Spleen (tissue), 11 donors: Measurements from ENCODE around the gene EYS. TPM values are rescaled to one million over a fixed set of nuclear protein-coding genes. Genes with fewer than 3 reads are reported as not detected.

Experiments used
- DNase-seq: peaks from one replicate; pipeline ENCODE4 v3.0.0-alpha.2; 2020
- H3K27ac ChIP-seq, 8 donors: fragments of 200-600 bp; sonication (generic) in 7 of 8; 1 replicate in 4 of 8; 2 replicates in 4 of 8; pipeline versions ENCODE4 v1.5.0 to v1.8.0; 2016 to 2021; ENCODE audit warnings: inconsistent platforms in 4 of 8, mild to moderate bottlenecking in 4 of 8, moderate library complexity in 1 of 8
- H3K27me3 ChIP-seq, 7 donors: fragments of 200-600 bp; sonication (generic) in 6 of 7; replicated peaks in 1 of 7; 1 replicate in 4 of 7; 2 replicates in 3 of 7; pipeline versions ENCODE4 v1.5.0 to v1.8.0; 2016 to 2021; ENCODE audit warnings: inconsistent platforms in 3 of 7, mild to moderate bottlenecking in 1 of 7
- H3K36me3 ChIP-seq, 6 donors: fragments of 200-600 bp; sonication (generic) in 5 of 6; 1 replicate in 4 of 6; 2 replicates in 2 of 6; pipeline versions ENCODE4 v1.5.0 to v1.8.0; 2016 to 2021; ENCODE audit warnings: inconsistent platforms in 2 of 6
- H3K4me1 ChIP-seq, 6 donors: fragments of 200-600 bp; sonication (generic) in 5 of 6; 1 replicate in 3 of 6; 2 replicates in 3 of 6; pipeline versions ENCODE4 v1.5.0 to v1.8.0; 2016 to 2021; ENCODE audit warnings: inconsistent platforms in 3 of 6
- H3K4me3 ChIP-seq, 8 donors: fragments of 200-600 bp; sonication (generic) in 7 of 8; 1 replicate in 4 of 8; 2 replicates in 4 of 8; pipeline versions ENCODE4 v1.5.0 to v1.8.0; 2016 to 2021; ENCODE audit warnings: inconsistent platforms in 4 of 8, mild to moderate bottlenecking in 4 of 8, moderate library complexity in 2 of 8
- H3K9me3 ChIP-seq, 8 donors: fragments of 200-600 bp; sonication (generic) in 7 of 8; 1 replicate in 4 of 8; 2 replicates in 4 of 8; pipeline versions ENCODE4 v1.5.0 to v1.8.0; 2016 to 2021; ENCODE audit warnings: inconsistent platforms in 4 of 8
- POLR2A ChIP-seq, 3 donors: fragments of 450-650 bp; IDR thresholded peaks; one replicate each; pipeline ENCODE4 v1.5.1; 2017; ENCODE audit warnings: antibody characterized with exemption in 3 of 3, mild to moderate bottlenecking in 1 of 3
- POLR2AphosphoS5 ChIP-seq, 3 donors: sonication (generic); formaldehyde crosslinking; IDR thresholded peaks; one replicate each; pipeline ENCODE4 v1.5.1; 2017; ENCODE audit warnings: antibody characterized with exemption in 3 of 3
- WGBS, 5 donors: extraction: QIAGEN DNeasy Blood & Tissue Kit in 3 of 5; methylation state at CpG; one replicate each; pipeline versions ENCODE4 v1.1.5 to v1.1.7; 2013 to 2018; 5-methylcytosine and 5-hydroxymethylcytosine counted together
- intact Hi-C: fragments of 100-400 bp; cut with DNase I; formaldehyde crosslinking; loops from one replicate; pipeline ENCODE4 v1.15.0; 2023; ENCODE audit warnings: low total_unique reads
- polyA plus RNA-seq, 3 donors: library from polyadenylated mRNA; stranded (reverse); fragments of 200-250 nt; gene quantifications; one replicate each; pipeline ENCODE4 v1.2.1, GENCODE V29; 2013
- total RNA-seq, 7 donors: library from RNA; depleted of rRNA in 3 of 7; stranded (reverse); fragments of >200 nt in 3 of 7; fragmentation: NEBNext Ultra II Directional in 4 of 7; extraction: Animal tissue kit (Norgen Biotek cat#: 25700) in 4 of 7; gene quantifications; one replicate each; pipeline versions ENCODE4 v1.1.0 to v1.2.1, GENCODE V29; 2016 to 2021
- TF ChIP-seq, protein P1 (sequence below), 11 experiments: fragments of 200-600 bp in 7 of 11; fragments of 450-650 bp in 4 of 11; sonication (generic) in 4 of 11; IDR thresholded peaks in 8 of 11; conservative IDR thresholded peaks in 3 of 11; 1 replicate in 7 of 11; 2 replicates in 4 of 11; pipeline versions ENCODE4 v1.4.0 to v1.8.0; 2016 to 2021; ENCODE audit warnings: antibody characterized with exemption in 11 of 11, inconsistent platforms in 4 of 11, mild to moderate bottlenecking in 1 of 11
- donor health status: healthy with polysubstance abuse.
- donor health status: DM: no; HTN: no; CAD: no; lungs with moderate emphysema.
- donor health status: DM: no; HTN: no; CAD: no.
- donor health status: Bipolar disorder and iron deficiency.
- donor health status: healthy.
- donor health status: DM: no; HTN: no; CAD: no.
- donor health status: DM: yes; HTN: yes; CAD: no.

The EYS gene
- total and polyA plus RNA-seq, 10 donors, result under 0.01 to 0.72 (median 0.28) TPM; not detected in 5

DNA sequence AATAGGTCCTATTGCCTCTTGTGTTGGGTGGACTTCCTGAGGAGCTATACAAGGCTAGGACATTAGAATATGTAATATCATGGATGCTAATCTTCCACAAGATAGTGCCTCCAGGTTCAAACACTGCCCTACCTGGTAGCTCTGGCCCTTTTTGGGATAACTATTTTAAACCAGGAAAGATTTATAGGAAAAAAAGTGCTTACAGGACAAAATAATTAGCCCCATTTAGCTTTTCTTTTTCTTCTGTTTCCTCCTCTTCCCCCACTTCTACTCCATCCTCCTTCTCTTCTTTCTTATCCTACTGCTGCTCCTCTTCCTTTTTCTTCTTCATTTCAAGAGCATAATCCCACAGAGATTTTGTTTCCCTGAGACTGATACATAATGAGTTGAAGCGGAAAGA is 1104.0 kb downstream of the EYS start:
- no peaks in the 10 kb centered on the region for H3K4me1 ChIP-seq
- no peak for DNase-seq
- no peak for TF ChIP-seq POLR2AphosphoS5 (IDR thresholded peaks at IDR 0.05)
- TF ChIP-seq POLR2A (IDR thresholded peaks at IDR 0.05), result no peak
- TF ChIP-seq, protein P1, sequence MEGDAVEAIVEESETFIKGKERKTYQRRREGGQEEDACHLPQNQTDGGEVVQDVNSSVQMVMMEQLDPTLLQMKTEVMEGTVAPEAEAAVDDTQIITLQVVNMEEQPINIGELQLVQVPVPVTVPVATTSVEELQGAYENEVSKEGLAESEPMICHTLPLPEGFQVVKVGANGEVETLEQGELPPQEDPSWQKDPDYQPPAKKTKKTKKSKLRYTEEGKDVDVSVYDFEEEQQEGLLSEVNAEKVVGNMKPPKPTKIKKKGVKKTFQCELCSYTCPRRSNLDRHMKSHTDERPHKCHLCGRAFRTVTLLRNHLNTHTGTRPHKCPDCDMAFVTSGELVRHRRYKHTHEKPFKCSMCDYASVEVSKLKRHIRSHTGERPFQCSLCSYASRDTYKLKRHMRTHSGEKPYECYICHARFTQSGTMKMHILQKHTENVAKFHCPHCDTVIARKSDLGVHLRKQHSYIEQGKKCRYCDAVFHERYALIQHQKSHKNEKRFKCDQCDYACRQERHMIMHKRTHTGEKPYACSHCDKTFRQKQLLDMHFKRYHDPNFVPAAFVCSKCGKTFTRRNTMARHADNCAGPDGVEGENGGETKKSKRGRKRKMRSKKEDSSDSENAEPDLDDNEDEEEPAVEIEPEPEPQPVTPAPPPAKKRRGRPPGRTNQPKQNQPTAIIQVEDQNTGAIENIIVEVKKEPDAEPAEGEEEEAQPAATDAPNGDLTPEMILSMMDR (IDR thresholded peaks at IDR 0.05 in 8 of 11, conservative IDR thresholded peaks at IDR 0.05 in 3 of 11), result no peak
- no peaks in the 10 kb centered on the region for H3K27me3 ChIP-seq
- no peak overlapping the region for H3K4me3 ChIP-seq
- intact Hi-C loops, result no loop called here
- H3K36me3 ChIP-seq, result no peaks in the 10 kb centered on the region
- H3K27ac ChIP-seq, result no peak overlapping the region
- 82 to 87% (median 85%) methylated on average over 1 of the region's 1 CpG for WGBS, 5 donors
- peaks cover 0 to 7% (median 0%) of the 10 kb centered on the region in 8 donors for H3K9me3 ChIP-seq

DNA sequence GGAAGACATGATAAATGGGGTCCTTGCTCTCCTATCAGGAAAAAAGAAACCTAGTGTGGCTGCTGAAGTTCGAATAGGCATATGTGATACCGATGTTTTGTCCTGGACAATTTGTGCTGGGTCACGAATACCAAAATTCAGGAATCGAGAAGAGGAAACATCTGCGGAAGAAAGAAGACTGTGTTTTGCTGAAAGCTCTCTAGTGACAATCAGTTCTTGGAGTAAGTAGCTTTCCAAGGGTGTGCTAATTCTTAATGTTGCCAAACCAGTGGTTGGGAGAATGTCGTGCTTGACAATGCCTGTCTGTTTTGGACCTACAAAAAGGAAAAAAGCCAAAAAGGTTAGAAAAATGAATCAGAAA is 1115.4 kb downstream of the EYS start:
- Histone ChIP-seq H3K4me1 (no peaks in the 10 kb centered on the region), H3K4me3 (no peak overlapping the region), H3K27ac (no peak overlapping the region), H3K27me3 (no peaks in the 10 kb centered on the region), H3K36me3 (no peaks in the 10 kb centered on the region), H3K9me3 (peaks cover 0 to 21% (median 5%) of the 10 kb centered on the region in 8 donors)
- 69 to 86% (median 78%) methylated on average over 6 of the region's 6 CpGs for WGBS, 5 donors
- TF ChIP-seq POLR2AphosphoS5 (IDR thresholded peaks at IDR 0.05) (no peak), POLR2A (IDR thresholded peaks at IDR 0.05) (no peak)
- TF ChIP-seq, protein P1 (IDR thresholded peaks at IDR 0.05 in 8 of 11, conservative IDR thresholded peaks at IDR 0.05 in 3 of 11), result no peak
- intact Hi-C loops, result no loop called here
- no peak for DNase-seq

DNA sequence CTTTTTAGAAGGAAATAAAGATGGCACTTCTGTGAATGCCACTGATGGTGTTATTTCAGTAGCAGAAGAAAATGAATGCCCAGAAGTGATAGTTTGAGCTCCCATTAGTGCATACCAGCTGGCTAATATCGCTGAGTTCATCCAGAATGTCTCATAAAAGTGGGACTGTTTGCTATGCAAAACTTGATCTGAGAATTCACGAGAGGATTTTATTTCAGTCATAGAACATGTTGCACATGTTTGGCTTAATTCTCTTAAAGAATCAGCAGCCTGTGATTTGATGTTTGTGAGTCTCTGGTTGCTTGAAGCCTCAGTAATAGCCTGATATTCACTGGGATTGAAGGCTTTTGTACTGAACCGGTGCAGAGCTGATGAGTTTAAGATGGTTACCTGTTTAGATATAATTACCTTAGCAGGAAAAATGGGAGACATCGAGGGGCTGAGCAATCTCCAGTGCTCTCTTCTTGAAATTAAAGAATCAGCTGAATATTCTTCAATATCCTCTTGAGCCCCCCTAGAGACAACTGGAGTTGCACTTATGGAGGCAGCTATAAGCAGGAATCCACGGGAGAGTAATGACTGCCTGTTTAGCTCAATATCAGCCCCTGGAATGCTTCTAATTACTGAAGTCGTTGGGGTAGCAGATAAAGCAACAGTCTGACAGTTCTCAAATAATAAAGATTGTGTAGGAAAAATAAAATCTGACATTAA is 1115.9 kb downstream of the EYS start:
- H3K9me3 ChIP-seq, result peaks cover 0 to 18% (median 3%) of the 10 kb centered on the region in 8 donors
- intact Hi-C loops, result no loop called here
- no peaks in the 10 kb centered on the region for H3K36me3 ChIP-seq
- H3K27me3 ChIP-seq, result no peaks in the 10 kb centered on the region
- H3K4me3 ChIP-seq, result no peak overlapping the region
- H3K4me1 ChIP-seq, result no peaks in the 10 kb centered on the region
- whole genome bisulfite sequencing, 5 donors, result 66 to 79% (median 70%) methylated on average over 6 of the region's 6 CpGs
- H3K27ac ChIP-seq, result no peak overlapping the region
- DNase-seq, result no peak
- TF ChIP-seq POLR2A (IDR thresholded peaks at IDR 0.05) (no peak), POLR2AphosphoS5 (IDR thresholded peaks at IDR 0.05) (no peak)
- TF ChIP-seq, protein P1 (IDR thresholded peaks at IDR 0.05 in 8 of 11, conservative IDR thresholded peaks at IDR 0.05 in 3 of 11), result no peak

DNA sequence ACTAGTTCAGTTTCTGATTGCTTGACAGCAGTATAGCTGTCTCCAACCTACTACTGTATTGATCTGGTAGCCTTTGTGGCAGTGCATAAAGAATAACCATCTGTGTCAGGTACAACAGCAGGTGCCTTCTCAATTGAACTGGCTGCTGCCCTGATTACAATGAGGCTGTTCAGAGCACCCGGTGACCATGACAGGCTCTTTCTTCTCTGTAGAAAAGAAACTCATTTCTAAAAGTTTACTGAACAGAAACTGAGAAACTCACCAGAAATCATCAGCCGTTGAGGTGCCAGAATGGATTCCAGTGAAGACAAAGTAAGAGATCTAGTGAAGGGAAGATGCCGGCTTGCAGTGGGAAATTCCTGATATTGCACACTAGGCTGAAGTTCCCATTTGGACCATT is 1117.1 kb downstream of the EYS start:
- DNase-seq, result no peak
- 85 to 94% (median 89%) methylated on average over 3 of the region's 3 CpGs for WGBS, 5 donors
- Histone ChIP-seq H3K27me3 (no peaks in the 10 kb centered on the region), H3K36me3 (no peaks in the 10 kb centered on the region), H3K4me3 (no peak overlapping the region), H3K4me1 (no peaks in the 10 kb centered on the region), H3K9me3 (peaks cover 0 to 13% (median 0%) of the 10 kb centered on the region in 8 donors), H3K27ac (no peak overlapping the region)
- TF ChIP-seq, protein P1 (IDR thresholded peaks at IDR 0.05 in 8 of 11, conservative IDR thresholded peaks at IDR 0.05 in 3 of 11), result no peak
- TF ChIP-seq POLR2A (IDR thresholded peaks at IDR 0.05) (no peak), POLR2AphosphoS5 (IDR thresholded peaks at IDR 0.05) (no peak)
- intact Hi-C loops, result no loop called here
